H1 (cell line): ENCODE results near the gene PGBD4. TPM values are rescaled to one million over a fixed set of nuclear protein-coding genes. Genes with fewer than 3 reads are reported as not detected.

Source experiments
- ASH2L ChIP-seq: fragments of 200-600, 300-600 bp; sonication (generic); IDR thresholded peaks from one replicate; pipeline ENCODE4 v1.7.1; 2017; ENCODE audit warnings: low read length
- CTCF ChIP-seq, 3 experiments: IDR thresholded peaks; 1 replicate in 2 of 3; 2 replicates in 1 of 3; pipeline versions ENCODE4 v1.5.1 to v1.6.1; 2011; ENCODE audit warnings: low read length in 3 of 3, mild to moderate bottlenecking in 3 of 3, inconsistent platforms in 2 of 3, low read depth in 1 of 3, moderate library complexity in 1 of 3; ENCODE audit not compliant: insufficient read depth in 1 of 3; ENCODE audit errors: control extremely low read depth in 1 of 3
- FOSL1 ChIP-seq: IDR thresholded peaks from 2 replicates; pipeline ENCODE4 v1.6.1; 2011; ENCODE audit warnings: mild to moderate bottlenecking, low read depth, low read length, moderate library complexity; ENCODE audit not compliant: insufficient read depth
- JUND ChIP-seq: IDR thresholded peaks from 2 replicates; pipeline ENCODE4 v1.6.1; 2011; ENCODE audit warnings: mild to moderate bottlenecking, improper control_type of control experiment, low read length
- KDM1A ChIP-seq: fragments of 200-600, 300-600 bp; sonication (generic); IDR thresholded peaks from 2 replicates; pipeline ENCODE4 v1.7.1; 2016; ENCODE audit warnings: mild to moderate bottlenecking, low read length, borderline replicate concordance
- KDM4A ChIP-seq: IDR thresholded peaks from one replicate; pipeline ENCODE4 v1.7.1; 2012; ENCODE audit warnings: low read depth, mild to moderate bottlenecking, moderate library complexity, low read length, inconsistent platforms; ENCODE audit not compliant: severe bottlenecking
- POLR2A ChIP-seq, 2 experiments: IDR thresholded peaks; 1 replicate in 1 of 2; 2 replicates in 1 of 2; pipeline ENCODE4 v1.6.1; 2011; ENCODE audit warnings: low read depth in 2 of 2, low read length in 2 of 2, mild to moderate bottlenecking in 2 of 2; ENCODE audit errors: control extremely low read depth in 1 of 2
- SAP30 ChIP-seq: fragments of 300-600 bp; sonication (generic); IDR thresholded peaks from 2 replicates; pipeline ENCODE4 v1.7.1; 2012; ENCODE audit warnings: low read length, moderate library complexity, mild to moderate bottlenecking, inconsistent platforms; ENCODE audit not compliant: insufficient read depth, insufficient replicate concordance
- SP4 ChIP-seq: IDR thresholded peaks from 2 replicates; pipeline ENCODE4 v1.6.1; 2012; ENCODE audit warnings: low read length, inconsistent platforms
- SUZ12 ChIP-seq: fragments of 200-600 bp; sonication (generic); IDR thresholded peaks from 2 replicates; pipeline ENCODE4 v1.6.1; 2012; ENCODE audit warnings: mild to moderate bottlenecking, inconsistent platforms, low read length, moderate library complexity, mixed read lengths
- TAF1 ChIP-seq: IDR thresholded peaks from 2 replicates; pipeline ENCODE4 v1.6.1; 2011; ENCODE audit warnings: mild to moderate bottlenecking, low read depth, low read length
- TBP ChIP-seq: IDR thresholded peaks from 2 replicates; pipeline ENCODE4 v1.6.1; 2011; ENCODE audit warnings: low read depth, low read length, improper control_type of control experiment
- TCF12 ChIP-seq: IDR thresholded peaks from 2 replicates; pipeline ENCODE4 v1.6.1; 2011; ENCODE audit warnings: low read depth, mild to moderate bottlenecking, low read length
- polyA plus RNA-seq, 7 experiments: library from polyadenylated mRNA; depleted of rRNA in 3 of 7; stranded (reverse) in 5 of 7; unstranded in 2 of 7; fragments of >200 nt in 5 of 7; fragments of 200-250 nt in 2 of 7; gene quantifications; 1 replicate in 5 of 7; 2 replicates in 1 of 7; 4 replicates in 1 of 7; pipeline versions ENCODE4 v1.2.1 to v1.2.3, GENCODE V29; 2011 to 2013; ENCODE audit warnings: missing spikeins in 2 of 7, mixed read lengths in 2 of 7
- total RNA-seq: library from RNA; stranded (reverse); fragmentation: NEBNext Ultra II Directional; extraction: Animal tissue kit (Norgen Biotek cat#: 25700); gene quantifications from 2 replicates; pipeline ENCODE4 v1.2.1, GENCODE V29; 2021
- TF ChIP-seq, protein P1 (sequence below): IDR thresholded peaks from 2 replicates; pipeline ENCODE4 v1.6.1; 2011; ENCODE audit warnings: low read length, improper control_type of control experiment

Gene PGBD4
- total and polyA plus RNA-seq, 2 of the 8 experiments (the other 6 are each of a cell fraction or from before 2014, with no cell fraction given) = 0.68 to 0.76 TPM

GRCh38 chr15:34101366-34102174 is at the start of gene PGBD4, which contains the start of gene EMC7 (continued):
- no peak for TF ChIP-seq CTCF (IDR thresholded peaks at IDR 0.05; ENCODE audit: control extremely low read depth in 1 of 3, insufficient read depth in 1 of 3, low read depth in 1 of 3, low read length in 3 of 3)
- TF ChIP-seq TBP = peak; percentile 85
- TF ChIP-seq SAP30 = peak; percentile 90
- no peak for TF ChIP-seq SP4
- TF ChIP-seq TAF1 = peak; percentile 84
- no peak for TF ChIP-seq JUND
- TF ChIP-seq TCF12 = no peak
- no peak for TF ChIP-seq FOSL1
- TF ChIP-seq ASH2L = peak; percentile 80
- TF ChIP-seq POLR2A (IDR thresholded peaks at IDR 0.05; ENCODE audit: control extremely low read depth in 1 of 2, low read depth in 2 of 2, low read length in 2 of 2) = peak; percentile 36 to 90
- TF ChIP-seq KDM1A = no peak
- peak; percentile 86 for TF ChIP-seq KDM4A
- TF ChIP-seq, protein P1, sequence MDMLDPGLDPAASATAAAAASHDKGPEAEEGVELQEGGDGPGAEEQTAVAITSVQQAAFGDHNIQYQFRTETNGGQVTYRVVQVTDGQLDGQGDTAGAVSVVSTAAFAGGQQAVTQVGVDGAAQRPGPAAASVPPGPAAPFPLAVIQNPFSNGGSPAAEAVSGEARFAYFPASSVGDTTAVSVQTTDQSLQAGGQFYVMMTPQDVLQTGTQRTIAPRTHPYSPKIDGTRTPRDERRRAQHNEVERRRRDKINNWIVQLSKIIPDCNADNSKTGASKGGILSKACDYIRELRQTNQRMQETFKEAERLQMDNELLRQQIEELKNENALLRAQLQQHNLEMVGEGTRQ = no peak
- TF ChIP-seq SUZ12 = no peak
